Measurements from ENCODE around the gene GBE1. TPM values are rescaled to one million over a fixed set of nuclear protein-coding genes. Genes with fewer than 3 reads are reported as not detected.

The GBE1 gene
- total and polyA plus RNA-seq, 10 of the 15 experiments (the other 5 are each of a cell fraction or from before 2014, with no cell fraction given), result 21.4 to 62.2 (median 41.5) TPM

DNA sequence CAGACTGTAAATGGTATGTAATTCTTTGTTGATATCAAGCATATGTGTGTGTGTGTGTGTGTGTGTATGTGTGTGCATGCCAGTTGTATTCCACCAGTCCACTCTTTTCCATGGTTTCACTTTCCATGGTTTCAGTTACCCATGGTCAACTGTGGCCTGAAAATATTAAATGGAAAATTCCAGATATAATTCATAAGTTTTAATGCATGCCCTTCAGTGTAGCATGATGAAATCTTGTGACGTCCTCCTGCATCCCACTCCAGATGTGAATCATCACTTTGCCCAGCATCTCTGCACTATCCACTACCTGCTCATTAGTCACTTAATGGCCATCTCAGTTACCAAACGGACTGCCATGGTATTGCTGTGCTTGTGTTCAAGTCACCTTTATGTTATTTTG is 215.9 kb downstream of the GBE1 start (continued):
- TF ChIP-seq, protein P1, sequence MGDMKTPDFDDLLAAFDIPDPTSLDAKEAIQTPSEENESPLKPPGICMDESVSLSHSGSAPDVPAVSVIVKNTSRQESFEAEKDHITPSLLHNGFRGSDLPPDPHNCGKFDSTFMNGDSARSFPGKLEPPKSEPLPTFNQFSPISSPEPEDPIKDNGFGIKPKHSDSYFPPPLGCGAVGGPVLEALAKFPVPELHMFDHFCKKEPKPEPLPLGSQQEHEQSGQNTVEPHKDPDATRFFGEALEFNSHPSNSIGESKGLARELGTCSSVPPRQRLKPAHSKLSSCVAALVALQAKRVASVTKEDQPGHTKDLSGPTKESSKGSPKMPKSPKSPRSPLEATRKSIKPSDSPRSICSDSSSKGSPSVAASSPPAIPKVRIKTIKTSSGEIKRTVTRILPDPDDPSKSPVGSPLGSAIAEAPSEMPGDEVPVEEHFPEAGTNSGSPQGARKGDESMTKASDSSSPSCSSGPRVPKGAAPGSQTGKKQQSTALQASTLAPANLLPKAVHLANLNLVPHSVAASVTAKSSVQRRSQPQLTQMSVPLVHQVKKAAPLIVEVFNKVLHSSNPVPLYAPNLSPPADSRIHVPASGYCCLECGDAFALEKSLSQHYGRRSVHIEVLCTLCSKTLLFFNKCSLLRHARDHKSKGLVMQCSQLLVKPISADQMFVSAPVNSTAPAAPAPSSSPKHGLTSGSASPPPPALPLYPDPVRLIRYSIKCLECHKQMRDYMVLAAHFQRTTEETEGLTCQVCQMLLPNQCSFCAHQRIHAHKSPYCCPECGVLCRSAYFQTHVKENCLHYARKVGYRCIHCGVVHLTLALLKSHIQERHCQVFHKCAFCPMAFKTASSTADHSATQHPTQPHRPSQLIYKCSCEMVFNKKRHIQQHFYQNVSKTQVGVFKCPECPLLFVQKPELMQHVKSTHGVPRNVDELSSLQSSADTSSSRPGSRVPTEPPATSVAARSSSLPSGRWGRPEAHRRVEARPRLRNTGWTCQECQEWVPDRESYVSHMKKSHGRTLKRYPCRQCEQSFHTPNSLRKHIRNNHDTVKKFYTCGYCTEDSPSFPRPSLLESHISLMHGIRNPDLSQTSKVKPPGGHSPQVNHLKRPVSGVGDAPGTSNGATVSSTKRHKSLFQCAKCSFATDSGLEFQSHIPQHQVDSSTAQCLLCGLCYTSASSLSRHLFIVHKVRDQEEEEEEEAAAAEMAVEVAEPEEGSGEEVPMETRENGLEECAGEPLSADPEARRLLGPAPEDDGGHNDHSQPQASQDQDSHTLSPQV (IDR thresholded peaks at IDR 0.05), result no peak
- no peak for TF ChIP-seq IKZF1 (conservative IDR thresholded peaks at IDR 0.05)

DNA sequence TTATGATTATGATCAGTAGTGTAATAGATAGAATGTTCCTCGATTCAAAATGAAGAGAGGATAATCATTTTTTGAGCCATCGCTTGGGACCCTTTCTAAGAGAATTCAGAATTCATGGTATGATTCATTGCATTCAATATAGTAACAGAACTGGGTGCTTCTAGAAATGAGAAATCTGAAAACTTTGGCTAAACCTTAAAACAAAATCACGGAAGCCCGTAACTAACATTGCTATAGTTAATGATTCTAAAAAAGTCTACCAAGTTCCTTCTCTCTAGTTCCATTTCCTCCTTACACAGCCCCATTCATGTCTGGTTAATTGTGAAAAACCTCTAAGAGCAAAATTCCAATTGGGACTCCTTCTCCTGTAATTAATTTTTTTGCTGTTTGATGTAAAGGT is 217.1 kb downstream of the GBE1 start:
- POLR2A ChIA-PET, result no interaction called here

More for the DNA sequence above, 217.1 kb downstream of the GBE1 start:
- Histone ChIP-seq H2AFZ (ENCODE audit: control insufficient read depth, low read depth, low read length) (no peak overlapping the region), H3K27me3 (replicated peaks in 1 of 2; ENCODE audit: control insufficient read depth in 2 of 2, insufficient read depth in 2 of 2, low read length in 1 of 2) (no peaks in the 10 kb centered on the region), H3K36me3 (ENCODE audit: control insufficient read depth in 2 of 2, insufficient read depth in 2 of 2, low read length in 1 of 2) (no peaks in the 10 kb centered on the region), H3K9me3 (replicated peaks; ENCODE audit: control insufficient read depth, insufficient read depth, low read length) (no peaks in the 10 kb centered on the region), H3K4me3 (no peak overlapping the region), H4K20me1 (ENCODE audit: control insufficient read depth, insufficient read depth) (no peaks in the 10 kb centered on the region), H3K27ac (ENCODE audit: control insufficient read depth, insufficient read depth) (no peak overlapping the region), H3K4me1 (ENCODE audit: control insufficient read depth, insufficient read depth, low read length) (no peaks in the 10 kb centered on the region), H3K9ac (ENCODE audit: control insufficient read depth, insufficient read depth, low read length) (no peak overlapping the region), H3K4me2 (ENCODE audit: control insufficient read depth, insufficient read depth) (no peak overlapping the region), H3K79me2 (ENCODE audit: control insufficient read depth, insufficient read depth, low read length) (no peaks in the 10 kb centered on the region)
- intact Hi-C loops (cut with micrococcal nuclease; ENCODE audit: unreplicated experiment) (no loop called here), in situ Hi-C loops (cut with MboI) (no loop called here)
- no TSS peak for BruUV-seq (replicated peaks)
- WGBS (ENCODE audit: insufficient coverage, insufficient replicate concordance, low lambda C conversion rate, missing lambda C conversion rate), result 43% methylated on average over 4 of the region's 4 CpGs
- DNase-seq (ENCODE audit: low read depth, low spot score) (no peak), FAIRE-seq (no peak), ATAC-seq (no peak)
- CTCF ChIA-PET, result no interaction called here
- RAD21 ChIA-PET (ENCODE audit: unreplicated experiment), result no interaction called here
- peak; percentile 26; the same call in 1 of the 2 replicates for TF ChIP-seq JUNB (IDR thresholded peaks at IDR 0.05)
- TF ChIP-seq, protein P2, sequence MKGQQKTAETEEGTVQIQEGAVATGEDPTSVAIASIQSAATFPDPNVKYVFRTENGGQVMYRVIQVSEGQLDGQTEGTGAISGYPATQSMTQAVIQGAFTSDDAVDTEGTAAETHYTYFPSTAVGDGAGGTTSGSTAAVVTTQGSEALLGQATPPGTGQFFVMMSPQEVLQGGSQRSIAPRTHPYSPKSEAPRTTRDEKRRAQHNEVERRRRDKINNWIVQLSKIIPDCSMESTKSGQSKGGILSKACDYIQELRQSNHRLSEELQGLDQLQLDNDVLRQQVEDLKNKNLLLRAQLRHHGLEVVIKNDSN (IDR thresholded peaks at IDR 0.05; ENCODE audit: borderline replicate concordance, extremely low read length, insufficient read depth, low read depth, low read length), result no peak
- SMC1A ChIA-PET (ENCODE audit: uncharacterized antibody, unreplicated experiment), result interaction anchor here (0.6 kb wide), 1 partner anchor 258 kb away, joined by 3 read pairs; no protein-coding TSS in a partner anchor
